ENCODE measurements around the gene UCN. TPM values are rescaled to one million over a fixed set of nuclear protein-coding genes. Genes with fewer than 3 reads are reported as not detected.

Gene UCN, protein sequence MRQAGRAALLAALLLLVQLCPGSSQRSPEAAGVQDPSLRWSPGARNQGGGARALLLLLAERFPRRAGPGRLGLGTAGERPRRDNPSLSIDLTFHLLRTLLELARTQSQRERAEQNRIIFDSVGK
- 0.38 and 1.3 TPM in 2 replicates for total RNA-seq

DNA sequence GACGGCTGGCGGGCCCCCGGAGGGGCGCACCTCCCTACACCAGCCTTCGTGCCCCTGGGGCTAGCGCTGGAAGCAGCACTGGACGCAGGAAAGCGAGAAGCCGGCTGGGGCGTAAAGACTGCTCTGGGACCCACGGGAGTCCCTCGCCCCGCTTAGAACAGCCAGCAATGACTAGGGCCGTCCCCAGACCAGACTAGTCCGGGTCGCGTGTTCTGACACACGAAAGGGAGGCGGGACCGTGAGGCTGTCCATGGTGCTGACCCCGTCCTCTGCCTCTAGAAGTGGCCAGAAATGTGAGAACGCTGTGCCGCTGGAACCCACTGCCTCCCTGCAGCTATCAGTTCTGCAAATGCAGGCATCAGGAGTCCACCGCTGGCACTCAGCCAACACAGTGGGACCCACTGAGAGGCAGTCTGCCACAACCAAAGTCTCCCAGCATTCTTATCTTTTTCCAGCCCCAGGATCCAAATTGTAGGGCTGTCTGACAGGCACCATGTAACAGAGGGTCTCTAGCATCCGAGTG lies at the start of gene UCN:
Gene UCN (minus strand): TSS at position 87 of the 523 bp plus-strand sequence. CDS start 550 bp downstream, outside the sequence.

DNA sequence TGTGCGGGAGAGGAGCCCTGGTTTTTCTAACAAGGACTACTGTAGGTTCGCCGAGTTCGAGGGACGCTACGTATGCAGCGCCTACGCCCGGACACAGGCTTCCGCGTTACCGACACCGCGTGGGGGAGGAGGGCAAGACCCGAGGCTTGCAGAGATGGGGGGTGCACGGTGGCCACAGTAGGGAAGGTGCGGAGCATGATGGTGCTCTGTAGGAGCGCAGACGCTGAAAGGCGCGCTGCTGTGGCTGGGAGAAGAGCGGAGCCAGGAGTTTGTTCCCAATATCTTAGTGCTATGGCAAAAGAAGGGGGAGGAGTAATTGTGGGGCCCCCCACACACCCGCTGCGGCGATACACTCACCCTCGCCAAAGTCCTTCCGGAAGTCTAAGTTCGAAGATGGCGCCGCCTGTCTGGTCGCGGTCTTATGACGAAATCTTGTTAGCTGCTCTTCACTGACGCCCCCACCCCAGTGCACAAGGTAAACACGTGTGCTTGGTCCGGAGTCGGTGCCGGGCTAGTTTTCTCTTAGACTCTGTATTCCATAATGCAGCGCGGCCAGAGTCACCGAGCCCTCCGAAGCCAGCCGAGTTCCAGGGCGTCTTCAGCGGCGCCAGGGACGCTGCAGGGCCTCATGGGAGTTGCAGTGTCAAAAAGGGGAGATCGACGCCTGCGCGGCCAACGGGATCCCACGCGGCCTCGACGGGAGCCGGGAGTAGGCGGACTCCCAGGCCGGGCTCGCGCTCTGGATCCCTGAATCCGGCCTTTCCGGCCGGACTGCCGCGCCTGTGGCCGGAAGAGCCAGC lies 48.3 kb upstream of the UCN start, which contains the start of gene GTF3C2:
Gene GTF3C2 (minus strand): TSS at position 383 of the 800 bp plus-strand sequence. CDS start 13,210 bp downstream, outside the sequence.

DNA sequence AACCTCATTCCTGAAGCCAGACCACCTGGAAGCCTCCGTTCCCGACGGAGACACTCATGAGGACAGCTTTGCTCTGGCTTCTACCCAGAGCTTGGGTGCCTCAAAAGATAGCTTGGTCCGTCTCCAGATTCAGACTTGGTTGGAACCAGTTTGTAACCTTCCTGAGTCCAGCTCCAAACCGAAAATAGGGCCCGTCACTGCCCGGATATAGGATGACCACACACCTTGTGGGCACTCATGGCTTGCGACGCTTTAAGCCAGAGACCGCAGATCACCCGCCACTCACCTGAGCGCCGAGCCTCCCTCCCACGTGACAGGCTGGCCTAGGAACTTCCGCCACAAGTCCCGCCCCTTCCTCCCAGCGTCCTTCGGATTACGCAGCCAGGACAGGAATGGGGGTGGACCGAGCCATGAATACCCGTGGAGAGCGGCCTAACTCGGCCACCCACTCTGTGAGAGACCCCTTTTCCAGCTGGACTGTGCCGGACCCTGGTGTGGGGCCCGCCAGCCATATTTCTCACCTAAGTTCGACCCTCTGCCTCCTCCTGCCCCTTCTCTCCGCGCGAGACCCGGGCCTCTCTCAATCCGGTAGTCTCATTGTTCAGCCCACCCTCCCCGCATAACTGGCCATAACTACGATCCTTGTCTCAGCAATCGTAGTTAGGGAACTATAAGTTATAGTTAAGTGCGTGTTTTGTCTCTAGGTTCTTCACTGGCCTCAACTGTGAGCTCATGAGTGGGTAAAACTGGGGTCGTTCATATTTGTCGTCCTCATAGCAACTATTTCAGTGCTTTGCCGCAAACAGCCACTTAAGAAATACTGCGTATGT lies 14.7 kb upstream of the UCN start, which contains the start of gene MPV17:
Gene MPV17 (minus strand): TSS at position 332 of the 830 bp plus-strand sequence. CDS start 580 bp downstream, outside the sequence.

DNA sequence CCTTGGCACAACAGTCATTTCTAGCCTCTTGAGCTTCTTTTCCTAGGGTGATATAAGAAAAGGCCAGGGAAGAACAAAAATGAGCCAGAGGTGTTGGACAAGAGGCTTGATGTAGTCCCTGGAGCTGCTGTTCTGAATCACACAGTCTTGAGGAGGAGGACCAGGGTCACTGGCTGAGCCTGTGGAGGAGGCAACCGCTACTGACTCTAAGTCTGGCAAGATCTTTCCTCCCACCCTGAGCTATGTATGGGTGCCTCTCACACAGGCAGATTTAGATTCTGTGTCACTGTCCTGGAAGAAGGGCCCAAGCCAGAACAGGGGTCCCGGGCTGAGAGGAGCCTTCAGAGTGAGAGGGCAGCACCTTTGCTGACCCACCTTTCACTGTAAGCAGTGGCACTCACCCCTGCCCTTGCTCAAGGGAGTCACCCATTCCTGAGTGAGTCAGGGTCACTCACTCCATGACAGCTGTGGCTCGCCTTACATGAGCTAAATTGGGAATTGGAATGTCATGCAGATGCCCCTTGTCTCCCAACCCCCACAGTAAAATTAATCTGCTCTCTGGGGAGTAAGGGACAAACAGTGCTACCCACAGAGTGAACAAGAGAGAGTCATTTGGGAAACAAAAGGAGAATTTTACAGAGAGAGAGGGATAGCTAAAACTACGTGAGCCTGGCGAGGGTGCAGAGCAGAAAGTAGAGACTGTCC lies 26.2 kb downstream of the UCN start, which contains the start of gene TRIM54:
Gene TRIM54 (plus strand): TSS at position 575 of the 705 bp plus-strand sequence. CDS start 303 bp downstream, outside the sequence.

DNA sequence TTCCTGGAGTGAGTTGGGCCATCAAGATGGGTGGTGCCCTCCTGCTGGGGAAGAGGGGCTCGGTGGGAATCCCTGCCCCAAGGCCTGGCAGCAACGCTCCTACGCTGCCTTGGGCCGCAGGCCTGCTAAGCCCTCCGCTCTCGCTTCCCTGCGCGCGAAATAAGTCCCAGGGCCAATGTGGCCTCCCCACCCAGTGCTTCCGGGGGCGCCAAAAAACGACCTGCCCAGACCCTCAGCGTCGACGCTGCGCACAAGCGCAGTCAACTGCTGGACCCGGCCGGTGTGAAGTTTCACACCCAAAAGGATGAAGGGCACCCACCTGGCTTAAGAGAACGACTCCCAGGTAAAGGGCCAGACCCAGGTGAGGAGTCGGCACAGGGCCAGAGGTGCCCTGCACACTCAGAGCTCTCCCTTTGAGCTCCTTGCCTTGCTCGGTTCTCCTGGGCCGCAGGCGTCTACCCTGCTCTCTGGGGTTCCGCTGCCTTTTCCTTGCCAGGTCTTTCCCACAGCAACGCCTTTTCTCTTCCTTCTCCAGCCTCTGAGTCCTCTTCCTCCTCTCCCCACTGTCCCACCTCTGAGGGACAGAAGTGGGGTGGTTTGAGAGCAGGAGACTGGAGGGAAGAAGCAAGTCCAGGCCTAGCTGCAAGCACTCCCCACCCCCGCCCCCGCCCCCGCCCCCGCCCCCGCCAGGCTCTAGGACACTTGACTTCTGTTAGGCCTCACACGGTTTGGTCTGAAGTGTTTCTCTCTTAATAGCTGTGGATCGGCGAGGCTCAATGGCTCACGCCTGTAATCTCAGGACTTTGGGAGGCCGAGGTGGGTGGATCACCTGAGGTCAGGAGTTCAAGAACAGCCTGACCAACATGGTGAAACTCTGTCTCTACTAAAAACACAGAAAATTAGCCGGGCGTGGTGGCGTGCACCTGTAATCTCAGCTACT lies 32.8 kb downstream of the UCN start, which contains the start of gene DNAJC5G:
Gene DNAJC5G (plus strand): TSS at position 223 of the 940 bp plus-strand sequence. CDS start 1,296 bp downstream, outside the sequence.

DNA sequence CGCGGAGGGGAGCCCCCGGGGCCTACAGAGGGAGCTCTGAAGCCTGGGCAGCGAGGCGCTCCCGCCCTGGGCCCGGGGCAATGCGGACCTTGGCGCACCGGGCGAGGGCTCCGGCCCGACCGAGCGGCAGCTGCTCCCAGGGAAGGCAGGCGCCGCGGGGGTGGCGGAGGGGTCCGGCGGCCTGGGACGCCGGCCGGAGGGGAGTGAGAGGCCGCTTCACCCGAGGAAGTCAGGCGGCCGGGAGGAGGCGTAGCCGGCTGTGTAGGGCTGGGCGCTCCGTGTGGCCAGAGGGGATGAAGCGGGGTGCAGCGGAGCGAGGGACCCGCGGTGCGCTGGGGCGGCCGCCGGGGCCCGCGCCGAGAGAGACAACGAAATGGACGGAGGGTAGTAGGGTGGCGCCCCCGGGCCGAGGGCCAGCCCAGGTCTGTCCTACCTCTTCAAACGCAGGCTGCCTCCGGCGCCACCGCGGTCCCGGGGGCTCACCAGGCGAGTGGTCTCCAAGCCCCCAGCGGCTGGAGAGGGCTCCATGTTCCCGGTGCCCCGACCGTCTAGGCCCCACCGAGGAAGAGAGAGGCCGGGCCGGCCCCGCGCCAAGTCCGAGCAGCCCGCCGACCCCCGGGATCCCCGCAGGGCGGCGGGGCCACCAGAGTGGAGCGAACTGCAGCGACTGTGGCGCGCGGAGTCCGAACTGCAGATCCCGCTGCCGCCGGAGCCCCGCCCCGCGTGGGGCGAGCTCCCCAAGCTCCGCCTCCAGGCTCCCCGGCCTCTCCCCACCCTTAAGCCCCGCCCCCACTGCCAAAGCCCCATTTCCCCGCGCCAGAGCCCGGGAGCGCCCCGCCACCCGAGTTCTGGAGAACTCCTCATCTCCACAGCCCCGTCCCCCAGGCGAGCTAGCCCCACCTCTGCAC lies 45.6 kb downstream of the UCN start, which contains the start of gene SLC30A3:
Gene SLC30A3 (minus strand): TSS at position 669 of the 908 bp plus-strand sequence. CDS start 141 bp downstream, at position 528.

Other genes starting within 250 kb of the UCN start
- 212 and 355 TPM in 2 replicates for gene OST4, start 236.8 kb downstream of the UCN start, total RNA-seq
- gene EMILIN1, start 229.8 kb downstream of the UCN start, total RNA-seq: 1.4 and 2.9 TPM in 2 replicates
- 0.98 and 2.6 TPM in 2 replicates for gene KHK, start 221.7 kb downstream of the UCN start, total RNA-seq
- 3.2 and 8.5 TPM in 2 replicates for gene CGREF1, start 189.3 kb downstream of the UCN start, total RNA-seq
- under 0.01 TPM in 1 of 2 replicates, not detected in the other for gene ABHD1, start 184.6 kb downstream of the UCN start, total RNA-seq
- 39.0 and 43.1 TPM in 2 replicates for gene PREB, start 173.8 kb downstream of the UCN start, total RNA-seq
- not detected in 2 replicates for gene PRR30, start 169.0 kb downstream of the UCN start, total RNA-seq
- gene TCF23, start 159.4 kb downstream of the UCN start, total RNA-seq: not detected in 2 replicates
- 120 and 128 TPM in 2 replicates for gene ATRAID, start 96.4 kb downstream of the UCN start, total RNA-seq
- gene SLC5A6, start 96.2 kb downstream of the UCN start, total RNA-seq: 29.7 and 41.7 TPM in 2 replicates
- gene CAD, start 91.1 kb downstream of the UCN start, total RNA-seq: 41.7 and 41.8 TPM in 2 replicates
- gene SLC30A3, start 45.4 kb downstream of the UCN start, total RNA-seq: 3.2 and 11.8 TPM in 2 replicates
- 0.19 and 0.98 TPM in 2 replicates for gene DNAJC5G, start 33.0 kb downstream of the UCN start, total RNA-seq
- 0.10 and 0.33 TPM in 2 replicates for gene TRIM54, start 26.0 kb downstream of the UCN start, total RNA-seq
- 75.0 and 79.4 TPM in 2 replicates for gene MPV17, start 14.7 kb upstream of the UCN start, total RNA-seq
- 52.6 and 53.2 TPM in 2 replicates for gene GTF3C2, start 48.3 kb upstream of the UCN start, total RNA-seq
- gene EIF2B4, start 61.9 kb upstream of the UCN start, total RNA-seq: 28.7 and 32.4 TPM in 2 replicates
- gene SNX17, start 62.2 kb upstream of the UCN start, total RNA-seq: 112 and 136 TPM in 2 replicates
- 8.6 and 11.1 TPM in 2 replicates for gene ZNF513, start 72.3 kb upstream of the UCN start, total RNA-seq
- gene PPM1G, start 101.1 kb upstream of the UCN start, total RNA-seq: 108 and 120 TPM in 2 replicates
- 138 and 167 TPM in 2 replicates for gene NRBP1, start 120.2 kb upstream of the UCN start, total RNA-seq
- not detected in 2 replicates for gene KRTCAP3, start 133.9 kb upstream of the UCN start, total RNA-seq
- 15.0 and 17.0 TPM in 2 replicates for gene IFT172, start 181.3 kb upstream of the UCN start, total RNA-seq
- gene FNDC4, start 186.8 kb upstream of the UCN start, total RNA-seq: 30.6 and 36.6 TPM in 2 replicates
- gene GCKR, start 188.4 kb upstream of the UCN start, total RNA-seq: 0.98 and 3.2 TPM in 2 replicates

Data from vein endothelial cell (primary cell).